ENCODE results near the gene UBAC1.

UBAC1 gene

DNA sequence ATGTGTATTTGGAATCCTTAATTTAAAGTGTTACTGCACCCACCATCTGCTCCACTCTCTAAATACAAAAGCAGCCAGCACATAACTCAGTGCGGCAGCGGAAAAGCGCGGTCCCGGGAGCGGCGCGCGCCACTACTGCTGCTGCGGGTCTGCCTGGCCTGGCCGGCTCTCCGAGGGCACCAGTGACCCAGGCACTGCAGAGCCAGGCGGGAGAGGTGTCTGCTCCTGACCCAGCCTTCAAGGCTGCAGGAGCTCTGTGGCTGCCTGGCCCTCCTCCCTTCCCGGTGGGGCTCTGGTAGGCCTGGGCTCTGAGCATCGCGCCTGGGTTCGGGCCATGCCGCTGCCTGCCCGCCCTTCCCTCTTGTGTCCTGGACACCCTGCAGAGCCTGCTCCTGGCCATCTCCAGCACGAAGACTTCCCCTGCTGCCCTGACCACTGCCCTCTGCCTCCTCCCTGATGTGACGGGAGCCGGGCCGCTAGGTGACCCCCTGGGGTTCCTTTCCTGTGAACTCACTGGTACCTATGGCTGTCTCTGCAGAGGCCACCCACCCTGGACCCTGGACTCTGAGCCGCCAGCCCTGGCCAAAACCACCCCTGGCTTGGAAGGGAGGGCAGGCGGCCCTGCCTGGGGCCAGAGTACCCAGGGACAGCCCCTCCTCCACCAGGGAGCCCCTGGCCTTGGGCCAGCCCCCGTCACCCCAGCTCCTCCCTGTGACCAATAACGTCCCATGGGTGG is 32.8 kb upstream of the UBAC1 start:
- DNase-seq (ENCODE audit: low read depth): no peak

DNA sequence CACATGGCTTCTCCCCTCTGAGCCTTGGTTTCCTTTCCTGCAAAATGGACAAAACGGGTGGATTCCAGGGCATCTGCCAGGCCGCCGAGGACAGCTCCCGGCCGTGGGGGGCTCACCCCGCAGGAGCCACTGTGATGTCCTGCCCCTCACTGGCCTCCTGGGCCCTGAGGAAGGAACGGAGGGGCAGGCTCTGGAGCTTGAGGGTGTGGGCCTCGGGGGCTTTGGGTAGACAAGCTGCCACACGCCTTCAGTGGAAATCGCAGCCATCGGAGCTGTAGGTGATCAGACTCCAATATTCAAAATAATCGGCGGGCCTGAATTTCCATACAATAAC is 32.2 kb upstream of the UBAC1 start:
- DNase-seq (ENCODE audit: low read depth): no peak

DNA sequence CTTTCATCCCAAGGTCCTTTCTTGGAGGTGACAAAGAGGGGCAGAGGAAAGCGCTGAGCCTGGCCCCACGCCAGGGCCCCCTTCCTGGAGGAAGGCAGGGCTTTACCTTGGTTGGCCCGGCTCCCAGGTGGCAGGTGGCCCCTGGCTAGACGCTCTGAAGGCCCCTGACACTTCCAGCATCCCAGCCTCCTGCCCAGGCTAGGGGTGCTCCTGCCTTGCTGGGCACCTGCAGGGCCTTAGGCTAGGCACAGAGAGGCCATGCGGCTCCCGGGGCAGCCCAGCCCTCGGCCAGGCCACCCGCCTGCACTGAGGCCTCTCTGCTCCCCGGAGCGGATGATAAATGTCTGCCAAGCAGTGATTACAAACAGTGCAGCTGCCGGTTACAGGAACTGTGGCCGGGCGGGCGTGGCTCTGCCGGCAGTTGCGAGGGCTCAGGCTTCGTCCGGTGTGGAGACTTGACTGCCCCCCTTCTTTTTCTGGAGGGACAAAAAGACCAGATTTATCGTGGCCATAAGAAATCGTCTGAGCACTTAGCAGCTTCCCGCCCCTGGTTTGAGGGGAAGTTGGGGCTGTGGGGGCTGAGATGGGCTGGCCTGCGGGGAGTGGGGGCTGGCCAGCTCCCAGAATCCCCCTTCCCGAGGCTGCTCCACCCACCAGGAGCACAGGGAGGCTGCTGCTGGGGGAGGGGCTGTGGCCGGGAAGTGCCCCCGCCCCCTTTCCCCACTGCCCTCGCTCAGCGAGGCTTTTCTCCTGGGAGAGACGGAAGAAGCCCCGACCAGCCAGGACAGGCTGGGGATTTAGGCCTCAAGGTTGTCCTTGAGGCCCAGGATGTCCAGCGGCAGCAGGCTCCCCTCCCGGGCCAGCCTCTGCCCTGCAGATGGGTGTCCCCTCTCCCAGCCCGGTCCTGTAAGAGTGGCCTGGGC is 31.6 kb upstream of the UBAC1 start:
- peak; percentile 89 for DNase-seq (ENCODE audit: low read depth)

DNA sequence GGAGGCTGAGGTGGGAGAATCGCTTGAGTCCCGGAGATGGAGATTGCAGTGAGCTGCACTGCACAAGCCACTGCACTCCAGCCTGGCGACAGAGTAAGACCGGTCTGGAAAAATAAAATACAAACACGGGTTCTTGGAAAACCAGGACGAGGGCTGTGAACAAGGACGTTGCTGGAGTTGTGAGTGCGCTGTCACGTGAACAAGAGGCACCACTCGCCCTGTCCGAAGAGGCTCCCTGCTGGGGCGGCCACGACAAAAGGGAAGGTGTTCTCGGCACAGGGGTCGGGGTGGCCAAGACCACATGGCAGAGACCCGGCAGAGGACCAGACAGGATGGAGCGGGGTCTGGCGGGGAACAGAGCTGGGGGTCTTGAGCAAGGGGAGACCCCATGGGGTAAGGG is 30.6 kb upstream of the UBAC1 start:
- no peak for DNase-seq (ENCODE audit: low read depth)

DNA sequence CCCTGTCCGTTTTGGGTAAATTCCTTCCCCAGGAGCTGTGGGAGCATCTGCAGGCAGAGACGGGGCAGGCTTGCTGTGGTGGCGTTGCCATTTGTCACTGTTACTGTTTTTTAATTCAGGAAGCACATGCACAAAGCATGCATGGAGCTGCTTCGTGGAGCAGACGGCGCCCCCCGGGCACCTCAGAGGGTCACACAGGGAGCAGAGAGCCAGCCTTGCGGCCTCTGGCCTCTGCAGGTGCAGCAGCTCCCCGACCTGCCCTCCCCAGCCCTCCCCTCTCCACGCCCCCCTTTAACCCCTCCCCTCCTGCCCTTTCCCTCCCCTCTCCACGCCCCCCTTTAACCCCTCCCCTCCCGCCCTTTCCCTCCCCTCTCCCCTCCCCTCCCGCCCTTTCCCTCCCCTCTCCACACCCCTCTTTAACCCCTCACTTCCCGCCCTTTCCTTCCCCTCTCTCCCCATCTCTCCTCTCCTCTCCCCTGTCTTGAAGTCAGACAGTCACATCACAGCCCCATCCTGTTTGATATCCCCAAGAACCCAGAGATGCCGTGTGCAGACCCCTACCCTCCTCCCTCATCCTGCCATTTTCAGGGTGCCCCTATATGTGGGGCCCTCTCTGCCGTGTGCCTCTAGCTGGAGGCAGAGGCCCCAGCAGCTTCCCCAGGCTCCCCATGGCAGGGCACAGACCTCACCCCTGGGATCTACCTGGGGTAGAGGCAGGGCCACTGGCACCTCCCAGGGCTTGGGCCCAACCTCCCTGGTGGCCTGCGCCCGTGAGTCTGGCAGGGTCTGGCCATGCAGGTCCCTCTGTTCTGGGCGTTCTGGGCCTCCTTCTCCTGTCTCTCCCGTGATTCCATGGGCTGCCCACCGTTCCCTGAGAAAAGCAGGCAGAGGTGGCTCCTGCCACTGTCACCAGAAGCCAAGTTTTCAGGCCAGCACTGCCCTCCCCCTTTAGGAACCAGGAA is 29.6 kb upstream of the UBAC1 start:
- peak; percentile 74 for DNase-seq (ENCODE audit: low read depth)

DNA sequence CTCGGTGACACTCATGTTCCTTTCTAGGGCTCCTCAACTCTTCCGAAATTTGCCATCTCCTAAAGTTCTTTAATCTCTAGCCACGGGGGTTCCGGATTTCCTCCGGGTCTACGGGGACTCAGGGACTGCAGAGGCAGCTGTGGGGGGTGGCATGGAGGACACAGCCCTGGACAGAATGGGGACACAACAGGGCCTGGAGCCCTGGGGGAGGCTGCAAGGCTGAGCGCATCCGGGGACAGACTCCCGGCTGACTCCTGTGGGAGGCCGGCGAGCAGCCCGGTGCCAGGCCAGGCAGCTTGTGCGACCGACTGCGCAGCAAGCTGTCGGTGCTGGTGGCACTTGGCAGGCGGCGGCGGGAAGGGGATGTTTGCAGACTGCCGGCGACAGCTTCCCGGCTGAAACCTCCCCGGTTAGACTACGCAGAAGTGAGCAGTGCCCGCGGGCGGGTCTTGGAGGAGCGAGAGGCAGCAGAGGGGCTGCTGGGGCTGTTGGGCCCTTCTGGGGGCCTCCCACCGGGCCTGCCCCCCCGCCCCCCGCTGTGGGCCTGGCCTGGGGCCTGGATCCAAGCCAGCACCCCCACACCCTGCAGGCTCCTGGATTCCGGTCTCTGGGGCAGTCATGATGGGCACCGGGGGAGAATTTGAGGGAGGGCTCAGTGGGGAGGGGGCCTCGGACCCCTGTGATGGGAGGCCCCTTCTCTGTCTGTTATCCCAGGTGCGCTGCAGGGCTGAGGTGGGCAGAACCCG is 28.7 kb upstream of the UBAC1 start:
- no peak for DNase-seq (ENCODE audit: low read depth)

DNA sequence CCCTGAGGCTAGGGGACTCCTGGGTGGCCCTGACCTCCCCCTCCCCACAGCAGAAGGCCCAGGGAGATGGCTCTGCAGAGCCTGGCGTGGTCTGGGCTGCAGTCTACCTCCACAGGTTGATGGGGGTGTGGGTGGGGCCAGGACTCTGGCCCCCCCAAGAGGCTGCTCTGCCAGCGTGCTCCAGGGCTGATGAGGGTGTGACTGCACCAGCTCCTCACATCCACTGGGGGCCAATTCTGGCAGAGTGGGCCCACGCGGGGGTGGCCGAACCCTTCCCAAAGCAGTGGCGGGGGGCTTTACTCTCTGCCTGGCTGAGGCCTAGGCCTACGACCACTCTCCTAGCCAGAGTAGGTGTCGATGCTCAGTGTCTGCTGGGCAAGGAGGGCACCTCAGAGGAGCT is 28.0 kb upstream of the UBAC1 start:
- DNase-seq (ENCODE audit: low read depth): no peak

DNA sequence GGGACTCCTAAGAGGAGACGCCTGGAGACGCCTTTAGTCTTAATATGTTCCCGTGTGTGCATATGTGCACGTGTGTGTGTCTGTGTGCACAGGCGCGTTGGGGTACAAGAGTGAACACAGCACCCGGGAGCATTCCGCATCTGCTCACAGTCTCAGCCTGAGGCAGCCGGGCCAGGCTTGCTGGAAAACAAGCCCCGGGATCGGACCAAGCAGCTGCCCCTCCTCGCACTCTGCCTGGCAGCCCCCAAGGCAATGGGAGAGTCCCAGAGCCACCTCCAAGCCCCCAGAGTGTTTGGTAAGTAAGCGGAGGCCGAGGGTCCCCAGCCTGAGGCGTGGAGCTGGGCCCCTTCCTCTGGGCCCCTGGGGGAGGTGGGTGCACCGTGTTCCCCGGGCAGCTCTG is 27.3 kb upstream of the UBAC1 start:
- no peak for DNase-seq (ENCODE audit: low read depth)

DNA sequence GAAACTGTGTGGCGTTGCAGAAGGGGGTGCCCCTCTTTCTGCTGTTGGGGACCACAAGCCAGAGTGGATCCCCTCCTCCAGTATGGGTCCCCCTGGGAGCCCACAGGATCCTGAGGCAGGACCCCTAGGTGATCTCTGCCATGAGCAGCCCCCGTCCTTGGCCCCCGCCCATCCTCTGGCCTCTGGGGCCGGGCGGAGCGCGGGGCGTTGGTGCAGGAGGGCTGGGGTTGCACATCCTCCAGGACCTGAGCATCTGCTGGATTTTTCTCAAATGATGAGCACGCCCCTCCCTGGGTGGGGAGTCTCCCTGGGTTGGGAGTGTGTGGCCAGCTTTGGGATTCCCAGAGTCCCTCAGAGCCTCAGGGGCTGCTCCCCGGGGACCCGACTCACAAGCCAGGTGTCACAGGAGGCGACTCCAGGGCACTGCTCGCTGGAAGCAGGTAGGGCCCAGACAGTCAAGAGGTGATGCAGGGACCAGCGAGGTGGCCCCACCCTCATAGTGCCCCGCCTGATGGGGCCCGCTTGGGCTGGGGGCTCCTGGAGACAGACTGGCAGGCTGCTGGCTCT is 26.7 kb upstream of the UBAC1 start:
- no peak for DNase-seq (ENCODE audit: low read depth)

DNA sequence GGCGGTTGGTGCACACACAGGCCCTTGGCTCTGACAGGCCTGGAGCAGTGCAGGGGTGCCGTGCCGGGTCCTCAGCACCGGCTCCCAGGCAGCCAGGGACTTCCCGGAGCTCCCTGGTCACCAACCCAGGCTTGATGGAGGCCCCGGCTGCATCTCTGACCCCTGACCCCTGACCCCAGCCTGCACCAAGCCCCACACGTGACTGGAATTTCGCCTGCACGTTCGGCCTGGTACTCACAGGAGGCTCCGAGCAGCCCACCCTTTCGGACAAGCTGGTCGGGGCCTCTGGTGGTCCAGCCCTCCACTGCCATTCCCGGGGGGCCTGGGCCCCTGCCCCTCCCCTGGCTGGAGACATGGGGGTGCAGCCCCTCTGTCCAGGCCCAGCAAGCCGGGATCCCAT is 25.4 kb upstream of the UBAC1 start:
- no peak for DNase-seq (ENCODE audit: low read depth)

DNA sequence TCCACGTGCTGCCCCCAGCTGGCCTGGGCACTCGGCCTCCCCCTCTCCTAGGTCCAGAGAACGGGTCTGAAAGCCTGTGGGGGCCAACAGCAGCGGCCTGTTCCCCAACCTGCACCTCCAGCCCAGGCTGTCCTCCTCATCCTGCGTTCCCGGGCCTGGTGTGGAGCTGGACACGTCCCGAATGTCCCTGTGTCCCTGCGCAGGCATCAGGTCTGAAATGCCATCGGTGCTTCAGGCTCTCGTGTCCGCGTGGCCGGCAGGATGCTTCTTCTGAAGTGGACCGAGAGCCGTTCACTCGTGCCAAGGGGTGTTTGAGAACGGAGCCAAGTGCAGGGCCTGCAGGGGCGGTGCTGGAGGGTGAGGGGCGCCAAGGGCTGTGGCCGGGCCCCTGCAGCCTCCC is 24.7 kb upstream of the UBAC1 start:
- no peak for DNase-seq (ENCODE audit: low read depth)

DNA sequence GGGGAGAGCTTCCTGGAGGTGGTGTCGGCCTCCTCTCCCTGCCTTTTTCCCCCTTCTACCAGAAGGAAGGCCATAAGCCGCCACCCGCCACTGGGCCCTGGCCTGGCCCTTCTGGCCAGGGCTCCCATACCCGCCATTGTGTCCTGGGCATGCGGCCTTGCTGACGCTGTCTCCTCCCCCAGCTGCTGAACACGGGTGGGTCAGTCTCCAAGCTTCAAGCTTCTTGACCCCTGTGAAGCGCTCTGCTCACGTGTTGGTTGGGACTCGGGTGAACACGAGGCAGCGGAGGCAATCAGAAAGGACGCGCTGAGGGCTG is 24.2 kb upstream of the UBAC1 start:
- no peak for DNase-seq (ENCODE audit: low read depth)

DNA sequence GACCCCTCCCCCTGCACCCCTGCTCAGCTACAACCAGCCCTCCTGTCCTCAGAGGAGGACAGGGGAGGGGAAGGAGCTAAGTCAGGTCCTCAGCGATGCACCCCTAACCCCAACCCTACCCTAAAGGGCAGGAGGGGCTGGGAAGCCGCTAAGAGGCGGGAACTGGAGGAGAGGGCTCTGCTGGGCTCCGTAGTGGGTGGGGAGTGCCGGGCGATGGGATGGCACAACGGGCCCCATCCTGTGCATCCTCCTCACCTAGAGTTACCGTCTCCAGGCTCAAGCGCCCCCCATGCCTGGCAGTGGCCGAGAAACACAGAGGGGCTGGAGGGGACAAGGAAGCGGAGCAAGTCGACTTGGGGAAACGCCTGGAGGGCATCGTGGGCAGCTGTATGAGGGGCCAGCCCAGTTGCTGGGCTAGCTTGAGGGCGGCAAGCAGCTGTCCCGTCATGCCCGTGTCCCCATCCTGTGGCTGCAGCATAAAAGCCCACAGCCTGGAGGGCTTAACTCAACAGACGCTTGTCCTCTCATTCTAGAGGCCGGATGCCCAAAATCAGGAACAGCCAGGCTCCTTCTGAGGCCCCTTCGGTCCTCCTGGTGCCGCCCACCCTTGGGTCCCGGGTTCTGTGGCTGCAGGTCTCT is 23.0 kb upstream of the UBAC1 start:
- no peak for DNase-seq (ENCODE audit: low read depth)

DNA sequence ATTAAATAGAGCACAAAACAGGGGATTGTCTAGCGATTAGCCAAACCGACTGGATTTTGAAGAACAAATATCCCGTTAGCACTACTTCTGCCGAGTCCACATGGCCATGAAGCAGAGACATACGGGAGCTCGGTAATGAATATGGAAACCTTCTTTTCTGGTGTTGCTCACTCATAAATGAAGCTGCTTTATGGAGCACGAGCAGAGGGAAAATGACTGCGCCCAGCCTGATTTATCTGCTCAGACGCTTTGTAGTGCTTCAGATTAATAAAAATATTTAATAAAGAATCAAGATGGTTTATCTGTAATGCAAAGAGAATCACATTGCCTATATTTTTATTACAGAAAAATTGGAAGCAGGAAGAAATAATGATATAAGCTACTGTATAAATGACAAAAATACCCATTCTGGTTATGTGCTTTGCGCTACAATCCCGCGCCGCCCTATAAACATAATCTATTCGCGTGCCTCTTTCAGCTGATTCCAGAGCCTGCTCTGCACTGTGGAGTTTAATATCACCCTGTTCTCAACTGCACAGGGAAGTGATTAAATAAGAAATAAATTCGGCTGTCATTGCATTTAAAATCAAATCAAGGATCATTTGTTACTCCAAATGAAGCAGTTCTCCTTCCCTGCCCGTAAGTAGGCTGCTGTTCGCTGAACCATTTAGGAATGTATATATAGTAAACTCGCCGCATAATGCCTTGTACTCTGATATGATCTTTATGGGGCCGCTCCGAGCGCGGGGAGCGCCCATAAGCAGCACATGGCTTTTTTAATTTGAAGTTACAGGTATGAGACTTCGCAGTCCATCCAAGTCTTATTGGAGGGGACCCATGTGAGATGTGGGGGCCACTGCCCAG is 22.3 kb upstream of the UBAC1 start:
- DNase-seq (ENCODE audit: low read depth): no peak

DNA sequence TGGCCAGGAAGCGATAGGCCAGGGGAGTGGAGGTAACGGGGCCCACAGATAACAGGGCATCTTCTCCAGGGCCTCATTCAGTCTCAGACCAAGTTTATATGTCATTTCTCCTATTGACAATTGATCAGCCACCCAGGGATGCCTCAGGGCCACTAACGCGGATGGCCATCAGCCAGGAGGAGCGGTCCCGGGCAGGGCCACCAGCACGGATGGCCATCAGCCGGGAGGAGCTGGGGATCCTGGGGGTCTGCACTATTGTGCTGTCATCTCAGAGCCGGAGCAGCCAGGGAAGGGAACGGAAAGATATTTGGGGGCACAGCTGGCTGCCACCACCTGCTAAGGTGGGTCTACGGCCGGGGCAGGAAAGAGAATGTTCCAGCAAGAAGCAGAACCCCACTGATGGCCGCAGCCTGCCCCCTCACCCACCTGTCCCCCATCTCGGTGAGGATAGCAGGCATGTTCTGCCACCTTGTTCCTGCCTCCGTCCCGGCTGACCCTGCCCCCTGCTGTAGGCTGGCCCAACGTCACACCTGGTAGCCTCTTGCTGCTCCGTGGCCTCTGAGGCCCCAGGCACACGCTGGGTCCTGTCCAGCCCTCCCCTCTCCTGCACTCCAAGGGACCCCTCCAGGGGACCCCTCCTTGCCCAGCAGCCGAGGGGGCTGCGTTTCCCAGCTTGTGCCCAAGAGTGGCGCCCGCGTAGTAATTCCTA is 21.5 kb upstream of the UBAC1 start:
- DNase-seq (ENCODE audit: low read depth): no peak

DNA sequence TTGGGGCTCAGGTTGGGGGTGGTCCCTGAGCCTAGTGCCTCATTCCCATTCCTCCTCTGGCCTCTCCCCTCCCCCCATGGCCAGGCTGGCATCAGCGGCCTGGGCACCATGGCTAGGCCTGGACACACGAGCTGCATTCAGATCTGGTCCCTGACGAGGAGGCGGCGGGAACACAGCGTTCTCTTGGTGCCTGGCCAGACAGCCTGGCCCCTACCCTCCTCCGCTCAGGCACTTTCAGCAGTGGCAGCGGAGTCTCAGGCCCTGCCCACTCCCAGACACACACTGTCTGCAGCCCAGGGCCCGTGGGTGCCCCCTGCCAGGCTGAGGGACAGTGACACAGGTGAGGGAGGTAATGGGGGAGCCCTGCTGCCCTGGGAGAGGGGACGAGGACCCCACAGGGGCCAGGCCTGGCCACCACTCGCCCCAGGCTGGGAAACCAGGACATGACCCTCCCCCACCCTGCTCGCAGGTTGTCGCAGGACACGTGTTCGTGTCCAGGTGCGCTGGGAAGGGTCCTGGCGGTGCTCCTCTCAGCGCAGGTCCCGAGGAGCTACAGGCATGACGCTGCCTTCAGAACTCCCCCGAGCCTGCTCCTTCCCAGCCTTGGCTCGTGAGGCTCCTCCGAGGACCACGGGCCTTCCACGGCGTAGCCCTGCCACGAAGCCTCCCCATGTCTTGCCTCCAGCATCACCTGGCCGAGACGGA is 19.9 kb upstream of the UBAC1 start:
- no peak for DNase-seq (ENCODE audit: low read depth)

DNA sequence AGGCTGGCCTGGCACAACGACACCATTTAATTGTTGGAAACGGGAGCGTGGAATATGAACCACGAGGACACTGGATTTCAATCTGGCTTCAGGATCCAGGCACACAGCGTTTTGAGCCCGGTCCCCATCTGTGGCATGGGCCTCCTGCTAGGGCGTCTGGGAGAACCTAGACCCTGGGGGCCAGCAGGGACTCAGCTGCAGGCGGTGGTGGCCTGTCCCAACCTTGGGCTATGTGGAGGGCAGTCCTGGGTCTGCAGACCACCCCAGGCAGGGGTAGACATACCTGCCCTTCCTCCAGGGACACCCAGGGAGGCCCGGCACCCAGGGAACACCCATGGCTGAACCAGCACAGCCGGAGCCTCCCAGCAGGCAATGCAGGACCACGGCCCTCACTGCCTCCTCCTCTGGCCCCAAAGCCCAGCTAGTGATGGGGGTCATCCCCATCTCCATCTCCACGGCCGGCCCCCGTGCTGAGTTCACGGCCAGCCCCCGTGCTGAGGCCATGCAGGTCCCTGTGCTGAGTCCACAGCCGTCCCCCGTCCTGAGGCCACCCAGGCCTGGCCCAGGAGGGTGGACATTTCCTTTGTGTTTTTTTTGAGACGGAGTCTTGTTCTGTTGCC is 18.5 kb upstream of the UBAC1 start:
- no peak for DNase-seq (ENCODE audit: low read depth)
